IPS DF 4.7 (cell line): ENCODE measurements around the gene GPR158.

Experiments
- DNase-seq: peaks from one replicate; pipeline ENCODE4 v3.0.0-alpha.2; 2013; ENCODE audit warnings: low spot score; ENCODE audit errors: extremely low read depth

GPR158 gene

GRCh38 chr10:25573316-25573715 is 398.5 kb downstream of the GPR158 start:
- DNase-seq: no peak

GRCh38 chr10:25575343-25575742 is 400.5 kb downstream of the GPR158 start:
- no peak for DNase-seq

- no peak for DNase-seq
Observed at GRCh38 chr10:25578061-25578460, 403.3 kb downstream of the GPR158 start.

DNA sequence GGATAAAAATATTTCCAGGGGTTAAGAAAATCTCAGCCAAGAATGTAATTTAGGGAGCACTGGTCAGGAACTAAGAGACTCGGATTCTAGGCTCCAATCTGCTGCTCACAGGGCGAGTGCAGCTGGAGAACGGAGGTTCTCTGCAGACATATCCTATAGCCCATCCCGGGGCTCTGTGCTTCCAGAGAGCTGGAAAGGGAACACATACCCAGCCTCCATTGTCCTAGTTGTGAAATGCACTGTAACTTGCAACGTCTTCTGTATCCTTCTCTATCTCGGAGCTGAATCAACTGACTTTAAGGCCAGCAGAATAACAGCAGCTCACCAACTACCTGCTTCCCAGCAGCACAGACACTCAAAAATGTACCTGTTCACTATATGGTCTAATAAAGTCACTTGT is 408.2 kb downstream of the GPR158 start:
- no peak for DNase-seq

- DNase-seq: no peak
Observed at GRCh38 chr10:25600651-25601050, 425.9 kb downstream of the GPR158 start.

- DNase-seq: no peak
Observed at GRCh38 chr10:25604591-25604990, 429.8 kb downstream of the GPR158 start.

DNA sequence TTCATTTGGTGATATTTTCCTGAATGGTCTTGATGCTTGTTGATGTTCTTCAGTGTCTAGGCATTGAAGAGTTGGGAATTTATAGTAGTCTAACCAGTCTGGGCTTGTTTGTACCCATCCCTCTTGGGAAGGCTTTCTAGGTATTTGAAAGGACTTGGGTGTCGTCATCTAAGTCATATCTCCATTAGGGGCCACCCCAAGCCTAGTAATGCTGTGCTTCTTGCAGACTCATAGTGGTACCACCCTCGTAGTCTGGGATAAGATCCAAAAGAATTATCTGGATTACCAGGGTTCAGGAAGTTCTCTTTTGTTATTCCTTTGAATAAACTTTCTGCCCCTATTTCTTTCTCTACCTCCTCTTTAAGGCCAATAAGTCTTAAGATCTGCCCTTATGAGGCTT is 439.9 kb downstream of the GPR158 start:
- no peak for DNase-seq

GRCh38 chr10:25615926-25616325 is 441.1 kb downstream of the GPR158 start:
- DNase-seq: no peak

DNA sequence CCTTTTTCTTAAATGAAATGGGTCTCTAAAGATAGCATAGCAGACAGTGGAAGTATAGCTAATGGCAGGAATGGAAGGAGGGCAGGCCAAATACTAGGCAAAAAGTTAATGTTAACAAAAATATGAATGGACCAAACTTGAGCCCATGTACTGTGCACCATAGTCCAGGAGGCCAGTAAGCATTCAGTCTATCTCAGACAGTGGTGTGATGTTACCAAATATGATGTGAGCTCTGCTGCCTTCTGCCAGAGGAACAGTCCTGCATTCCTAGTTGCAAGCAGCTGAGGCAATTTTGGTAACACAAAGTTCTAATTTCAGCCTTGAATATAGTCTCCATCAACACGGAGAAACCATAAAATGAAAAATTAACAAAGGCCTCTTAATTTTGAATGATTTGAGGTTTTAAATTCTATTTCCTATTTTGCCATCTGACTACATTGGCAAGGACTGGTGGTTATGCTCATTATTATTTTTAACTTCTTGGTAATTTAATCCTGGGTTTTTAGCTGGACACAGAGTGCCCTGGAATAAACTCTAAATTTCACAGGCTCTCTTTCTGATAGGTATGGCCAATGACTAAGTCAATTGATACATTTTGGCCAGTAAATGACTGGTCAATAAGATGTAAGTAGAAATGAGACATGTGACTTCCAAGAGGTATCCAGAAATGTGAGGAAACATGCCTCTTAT is 442.2 kb downstream of the GPR158 start:
- no peak for DNase-seq

DNA sequence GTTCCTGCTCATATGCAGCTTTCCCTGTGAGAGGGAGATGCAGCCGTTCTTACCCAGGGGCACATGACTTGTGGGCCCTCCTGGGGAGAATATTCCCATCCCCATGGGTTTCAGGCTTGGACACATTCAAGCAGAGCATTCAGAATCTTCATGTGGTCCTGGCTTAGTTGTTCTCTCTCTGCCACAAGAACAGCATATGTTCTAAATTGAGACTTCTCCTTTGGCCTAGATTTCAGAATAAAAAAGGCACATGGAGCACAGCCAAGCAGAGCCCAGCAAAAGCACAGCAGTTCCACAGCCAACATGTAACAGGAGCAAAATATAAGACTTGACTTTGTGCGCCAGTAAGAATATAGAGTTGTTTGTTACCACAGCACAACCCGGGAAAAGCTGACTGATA is 452.8 kb downstream of the GPR158 start:
- no peak for DNase-seq

DNA sequence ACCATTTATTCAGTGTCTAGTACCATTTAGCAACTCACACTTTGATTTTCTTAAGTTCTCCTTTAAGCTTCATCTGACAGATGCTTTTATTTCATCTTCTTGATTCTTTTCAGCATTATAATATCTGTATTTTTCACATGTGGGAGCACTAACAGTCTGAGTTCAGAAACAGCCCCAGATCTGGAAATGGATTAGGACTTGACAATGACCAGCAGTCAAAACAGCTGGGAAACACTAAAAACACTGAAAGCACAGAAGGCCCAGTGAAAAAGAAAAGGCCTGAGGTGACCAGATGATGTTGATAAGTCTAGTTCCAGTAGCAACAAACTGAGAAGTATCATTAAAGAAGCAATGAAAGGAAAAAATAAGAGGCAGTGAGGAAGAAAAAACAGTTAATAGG is 454.5 kb downstream of the GPR158 start:
- no peak for DNase-seq

DNA sequence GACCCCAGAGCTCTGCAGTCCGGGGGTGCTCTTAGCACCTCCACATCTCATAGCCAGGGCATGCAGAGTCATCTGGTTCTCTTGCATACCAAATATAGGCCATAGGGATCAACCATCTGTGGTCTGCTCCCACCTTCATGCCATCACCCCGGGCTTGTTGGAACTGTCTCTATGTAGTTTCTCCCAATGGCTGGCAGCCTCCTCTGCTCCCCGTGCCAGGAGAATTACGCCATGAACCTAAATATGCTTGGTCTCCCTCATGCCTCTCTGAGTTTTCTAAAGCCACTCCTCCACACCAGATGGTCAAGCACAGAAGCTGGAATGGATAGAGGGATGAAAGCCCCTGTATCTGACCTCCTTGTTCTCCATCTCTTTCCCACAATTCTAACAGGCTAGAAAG is 456.7 kb downstream of the GPR158 start:
- DNase-seq: no peak

GRCh38 chr10:25632802-25633201 is 458.0 kb downstream of the GPR158 start:
- no peak for DNase-seq

DNA sequence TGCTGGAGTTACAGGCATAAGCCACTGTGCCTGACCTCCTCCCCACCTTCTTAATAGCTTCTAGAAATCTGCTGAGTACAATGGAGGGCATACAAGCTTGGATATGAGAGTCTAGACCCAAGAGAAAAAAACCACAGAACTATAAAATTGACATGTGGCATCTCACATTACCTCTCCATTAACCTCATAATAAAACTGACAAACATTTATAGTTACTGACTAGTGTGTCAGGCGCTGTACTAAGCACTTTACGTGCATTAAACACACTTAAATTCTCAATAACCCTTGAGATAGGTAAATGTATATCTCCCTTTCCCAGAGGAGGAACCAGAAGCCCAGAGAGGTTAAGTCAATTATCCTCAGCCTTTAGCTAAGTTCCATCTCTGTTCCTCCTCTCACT is 458.7 kb downstream of the GPR158 start:
- no peak for DNase-seq

DNA sequence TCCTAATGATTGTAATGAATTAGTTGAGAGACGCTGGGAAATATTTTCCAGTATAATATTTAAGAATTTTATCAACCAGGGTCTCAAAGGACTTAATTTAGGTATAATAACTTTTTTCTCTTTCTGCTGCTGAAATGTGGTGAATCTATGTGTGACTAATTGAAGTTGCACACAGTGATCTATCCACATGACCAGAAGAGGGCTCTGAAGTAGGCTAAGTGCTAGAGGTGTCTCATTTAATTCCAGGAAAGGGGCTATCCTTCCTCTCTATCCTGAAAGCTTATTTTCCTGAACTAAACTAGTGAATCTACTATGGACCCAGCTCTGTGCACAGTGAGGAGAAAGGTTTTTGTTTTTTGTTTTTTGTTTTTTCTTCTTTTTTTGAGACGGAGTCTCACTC is 464.8 kb downstream of the GPR158 start:
- DNase-seq: no peak

GRCh38 chr10:25641595-25641994 is 466.8 kb downstream of the GPR158 start:
- DNase-seq: no peak

GRCh38 chr10:25642721-25643120 is 467.9 kb downstream of the GPR158 start:
- DNase-seq: no peak

DNA sequence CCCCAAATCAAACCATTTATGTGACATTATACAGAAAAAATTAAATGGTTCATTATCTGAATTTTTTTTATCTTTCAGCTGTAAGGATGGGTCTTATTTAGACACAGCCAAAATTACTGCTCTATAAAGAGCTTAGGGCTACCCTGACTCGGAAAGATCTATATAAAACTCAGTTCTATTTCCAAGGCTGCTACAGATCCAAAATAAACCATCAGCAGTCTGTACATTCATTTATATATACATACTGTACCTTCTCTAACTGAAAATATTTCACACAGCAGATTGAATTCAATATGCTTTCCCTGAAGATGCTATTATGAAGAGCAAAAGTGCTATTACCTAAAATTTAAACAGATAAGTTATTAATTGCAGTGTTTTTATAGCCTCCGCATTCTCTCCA is 471.6 kb downstream of the GPR158 start:
- DNase-seq: no peak

DNA sequence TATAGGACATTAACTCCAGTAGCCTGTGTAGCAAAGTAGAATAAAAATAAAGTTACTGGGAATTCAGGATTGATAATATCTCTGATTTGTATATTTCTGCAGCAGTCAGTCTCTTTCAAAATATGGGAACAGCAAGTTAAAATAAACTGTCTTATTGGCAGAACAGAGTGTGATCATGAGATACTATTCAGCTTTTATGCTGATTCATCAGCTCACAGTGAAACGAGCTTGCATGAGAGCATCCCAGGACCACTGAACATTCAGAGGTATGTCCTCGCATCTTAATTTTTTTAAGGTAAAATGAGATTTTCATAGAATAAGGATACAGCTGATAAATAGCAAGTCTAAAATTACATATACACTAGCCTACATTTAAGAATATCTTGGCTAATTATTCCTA is 476.7 kb downstream of the GPR158 start:
- DNase-seq: no peak
